Stimulated activated CD4-positive, alpha-beta T cell treated with anti-CD3 and anti-CD28 coated beads, Interleukin-12 subunit alpha, Interleukin-12 subunit beta, amount 100 ng/mL, for 24 hours (primary cell): ENCODE results near the gene PRRT4.

ENCODE experiments used
- DNase-seq, 2 experiments: peaks; one replicate each; pipeline ENCODE4 v3.0.0-alpha.2; 2020; ENCODE audit warnings: low read depth in 2 of 2

Gene PRRT4

GRCh38 chr7:128361411-128362379 is at the start of gene PRRT4:
Gene PRRT4 (minus strand): TSS chr7:128361690.
- DNase-seq = no peak

DNA sequence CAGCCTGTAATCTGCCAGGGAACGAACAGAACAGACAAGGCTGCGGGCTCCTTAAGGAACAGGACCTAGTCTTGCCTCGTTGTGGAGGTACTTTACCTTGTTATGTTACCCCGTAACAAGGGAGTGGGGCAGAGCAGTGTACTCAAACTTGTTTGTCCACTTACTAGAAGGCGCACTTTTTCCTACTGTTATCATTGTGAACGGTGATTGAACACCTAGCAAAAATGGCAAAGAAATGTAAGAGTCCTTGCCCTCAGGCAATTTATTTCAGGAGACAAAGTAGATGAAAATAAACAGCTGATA is 48.9 kb upstream of the PRRT4 start:
- DNase-seq = no peak

GRCh38 chr7:128409596-128410450 is 48.3 kb upstream of the PRRT4 start, which contains the start of gene IMPDH1:
Gene IMPDH1 (minus strand): TSS chr7:128409982. CDS start chr7:128409901, 81 bp downstream.
- peak; percentile 70 to 92 for DNase-seq

DNA sequence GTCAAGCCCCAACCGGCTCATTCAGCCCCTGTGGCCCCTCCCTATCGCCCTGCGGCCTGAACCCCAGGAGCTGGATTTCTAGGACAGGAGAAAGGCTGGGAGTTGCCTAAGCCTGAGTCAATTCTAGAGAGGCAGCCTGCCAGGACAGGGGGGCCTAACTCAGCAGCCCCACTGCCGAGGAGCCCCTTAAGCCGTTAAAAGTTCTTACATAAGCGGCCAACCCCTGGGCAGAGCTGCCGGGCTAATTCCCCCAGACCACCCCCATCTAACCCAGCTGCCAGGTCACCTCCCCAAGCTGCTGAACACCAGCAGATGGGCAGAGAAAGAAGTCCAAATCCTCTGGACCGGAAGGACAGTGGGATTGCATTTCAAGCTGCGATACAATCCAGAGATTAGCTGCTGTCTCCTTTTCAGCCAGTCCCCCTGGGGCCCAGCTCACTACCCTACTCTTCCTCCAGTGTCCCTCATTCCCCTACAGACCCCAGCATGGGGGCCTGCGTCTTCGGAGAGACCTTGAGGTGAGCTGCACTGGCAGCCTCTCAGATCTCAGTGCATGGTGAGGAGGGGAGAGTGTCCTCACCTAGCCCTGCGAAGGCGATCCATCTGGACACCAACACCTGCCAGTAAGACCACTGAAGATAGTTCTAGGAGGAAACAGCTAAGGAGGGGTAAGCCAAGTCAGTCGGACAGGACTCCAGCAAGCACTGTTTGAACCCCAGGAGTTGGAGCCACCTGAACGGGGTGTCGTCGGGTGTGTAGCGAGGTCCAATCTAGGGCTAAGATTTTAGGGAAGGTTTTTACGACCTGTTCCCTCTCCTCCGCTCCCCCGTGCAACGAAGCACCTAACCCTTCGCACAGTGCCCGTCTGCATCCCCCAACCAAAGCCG is 47.5 kb upstream of the PRRT4 start:
- DNase-seq = no peak

GRCh38 chr7:128407751-128408708 is 46.5 kb upstream of the PRRT4 start:
- no peak for DNase-seq

DNA sequence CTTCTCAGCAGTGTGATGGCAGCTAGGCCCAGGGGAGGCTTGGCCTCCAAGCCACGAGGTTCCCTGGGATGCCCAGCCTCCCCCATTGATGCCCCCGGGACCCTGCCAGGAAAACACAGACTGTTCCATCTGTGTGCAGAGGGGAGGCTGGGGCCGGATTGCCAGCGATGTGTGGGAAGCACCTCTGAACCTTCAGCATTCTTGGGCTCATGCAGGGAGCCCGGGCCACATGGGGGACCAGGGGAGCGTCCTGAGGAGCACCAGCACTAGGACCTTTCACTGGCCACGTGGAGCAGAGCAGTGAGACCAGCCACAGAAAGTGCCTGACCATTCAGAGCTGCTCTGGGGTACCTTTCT is 45.7 kb upstream of the PRRT4 start:
- DNase-seq = no peak

GRCh38 chr7:128406314-128407232 is 45.1 kb upstream of the PRRT4 start:
- no peak for DNase-seq

- peak in 1 of 2 experiments; percentile 48 for DNase-seq
These were observed 44.2 kb upstream of the PRRT4 start for GRCh38 chr7:128405471-128406313.

DNA sequence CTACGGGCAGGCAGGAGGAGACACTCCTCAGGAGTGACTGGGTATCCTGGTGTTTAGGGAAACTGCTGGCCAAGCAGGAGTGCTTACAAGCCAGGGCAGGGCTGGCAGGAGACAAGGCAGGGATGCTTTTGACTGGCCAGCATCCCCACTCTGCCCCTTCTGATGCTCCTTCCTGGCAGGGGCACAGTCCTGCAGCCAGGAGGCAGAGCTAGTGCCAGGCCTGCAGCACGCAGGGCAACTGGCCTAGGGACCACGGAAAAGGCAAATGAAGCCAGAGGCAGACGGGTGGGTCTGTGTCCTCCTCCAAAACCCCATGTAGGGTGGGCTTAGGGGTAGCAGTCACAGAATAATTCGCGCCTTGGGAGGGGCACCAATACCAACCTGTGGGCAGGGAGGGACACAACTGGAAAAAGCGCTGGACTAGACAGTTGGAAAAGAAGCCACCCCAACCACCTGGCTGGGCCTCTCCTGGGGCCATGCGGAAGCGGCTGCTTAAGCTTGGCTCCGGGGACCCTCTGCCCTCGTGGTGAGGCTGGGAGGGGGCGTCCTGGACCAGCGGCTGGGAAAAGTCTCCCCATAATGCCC is 43.5 kb upstream of the PRRT4 start:
- no peak for DNase-seq

DNA sequence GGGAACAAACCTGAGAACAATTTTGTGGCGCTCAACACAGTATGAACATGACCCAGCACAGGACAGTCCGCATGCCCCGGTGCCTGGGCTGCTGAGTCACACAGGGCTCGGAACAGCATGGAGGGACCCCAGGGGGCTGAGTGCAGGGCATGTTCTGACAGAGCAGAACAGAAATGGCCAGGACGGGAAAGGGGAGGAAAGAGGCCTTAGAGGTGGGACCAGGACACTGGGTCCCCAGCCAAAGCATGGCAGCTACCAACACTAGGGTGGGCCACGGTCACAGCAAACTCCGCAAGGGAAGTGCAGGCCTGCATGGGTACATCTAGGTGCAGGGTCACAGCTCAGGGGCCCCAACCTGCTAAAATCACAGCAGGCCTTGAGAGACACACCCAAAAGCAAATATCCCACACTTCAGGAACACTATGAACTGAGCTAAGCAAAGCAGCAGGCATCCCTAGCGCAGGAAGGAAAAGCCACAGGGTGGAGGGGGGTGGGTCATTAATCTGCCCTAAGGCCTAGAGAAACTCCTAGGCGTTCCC is 42.7 kb upstream of the PRRT4 start:
- no peak for DNase-seq

- DNase-seq = no peak
These were observed 42.2 kb upstream of the PRRT4 start for GRCh38 chr7:128403676-128404075.

DNA sequence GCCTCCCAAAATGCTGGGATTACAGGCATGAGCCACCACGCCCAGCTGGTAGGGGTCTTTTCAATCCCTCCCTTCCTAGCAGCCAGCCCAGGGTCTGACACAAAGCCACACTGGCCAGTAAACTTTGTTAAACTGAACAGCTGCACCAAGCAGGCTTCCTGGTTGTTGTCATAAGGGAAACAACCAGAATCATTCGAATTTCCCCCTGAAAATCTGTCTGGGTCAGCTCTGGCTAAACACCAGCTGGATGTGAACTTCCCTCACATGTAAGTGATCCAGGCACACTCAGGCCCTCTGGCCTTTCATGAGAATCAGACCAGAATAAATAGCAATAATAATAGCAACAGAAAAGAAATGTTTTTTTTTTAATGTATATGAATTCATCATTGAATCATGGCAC is 40.9 kb upstream of the PRRT4 start:
- DNase-seq = no peak

DNA sequence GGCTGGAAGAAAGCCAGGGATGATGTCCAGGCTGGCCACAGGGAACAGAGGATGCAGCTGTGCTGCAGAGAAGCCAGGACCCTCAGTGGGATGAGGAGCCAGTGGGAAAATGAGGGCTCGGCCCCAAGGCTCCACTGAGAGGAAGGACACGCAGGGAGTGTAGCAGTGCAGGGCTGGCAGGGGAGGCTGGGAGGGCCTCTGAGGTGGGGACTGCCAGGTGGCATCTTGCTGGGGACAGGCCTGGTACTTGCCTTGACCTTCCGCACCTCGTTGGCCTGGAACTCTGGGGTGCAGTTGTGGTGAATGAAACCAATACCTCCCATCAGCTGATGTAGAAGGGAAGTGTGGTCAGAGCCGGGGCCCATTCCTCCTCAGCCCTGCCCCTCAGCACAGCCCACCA is 39.1 kb upstream of the PRRT4 start:
- DNase-seq = no peak

DNA sequence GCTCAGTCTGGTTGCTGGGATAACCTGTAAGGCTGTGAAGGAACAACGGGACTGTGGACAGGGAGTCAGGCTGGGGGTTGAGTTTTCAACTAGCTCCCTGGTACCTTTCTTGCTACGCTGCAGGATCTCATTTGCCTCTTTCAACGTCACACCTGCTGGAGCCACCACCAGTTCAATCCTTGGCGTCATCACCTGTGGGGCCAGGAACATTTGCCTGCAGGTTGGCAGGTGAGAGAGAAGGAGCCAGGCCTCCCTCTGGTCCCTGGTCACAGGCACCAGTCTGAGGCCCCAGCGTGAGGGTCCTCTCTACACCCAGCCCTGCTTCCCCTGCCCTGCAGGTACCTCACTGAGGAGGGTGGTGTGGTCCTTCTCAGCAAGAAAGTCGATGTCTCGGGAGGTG is 38.5 kb upstream of the PRRT4 start:
- DNase-seq = no peak

DNA sequence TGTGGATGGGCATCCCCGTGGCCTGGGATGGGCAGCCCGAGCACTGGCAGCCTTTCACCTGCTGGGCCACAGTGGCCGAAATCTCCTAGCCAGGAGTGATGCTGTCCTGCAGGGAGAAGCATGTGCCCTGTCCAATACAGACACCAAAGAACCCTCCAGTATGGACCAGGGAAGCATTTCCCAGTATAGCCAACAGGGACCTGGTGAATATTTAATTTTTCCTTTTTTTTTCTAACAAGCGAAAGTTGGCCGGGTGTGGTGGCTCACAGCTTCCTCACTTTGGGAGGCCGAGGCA is 37.3 kb upstream of the PRRT4 start:
- no peak for DNase-seq

DNA sequence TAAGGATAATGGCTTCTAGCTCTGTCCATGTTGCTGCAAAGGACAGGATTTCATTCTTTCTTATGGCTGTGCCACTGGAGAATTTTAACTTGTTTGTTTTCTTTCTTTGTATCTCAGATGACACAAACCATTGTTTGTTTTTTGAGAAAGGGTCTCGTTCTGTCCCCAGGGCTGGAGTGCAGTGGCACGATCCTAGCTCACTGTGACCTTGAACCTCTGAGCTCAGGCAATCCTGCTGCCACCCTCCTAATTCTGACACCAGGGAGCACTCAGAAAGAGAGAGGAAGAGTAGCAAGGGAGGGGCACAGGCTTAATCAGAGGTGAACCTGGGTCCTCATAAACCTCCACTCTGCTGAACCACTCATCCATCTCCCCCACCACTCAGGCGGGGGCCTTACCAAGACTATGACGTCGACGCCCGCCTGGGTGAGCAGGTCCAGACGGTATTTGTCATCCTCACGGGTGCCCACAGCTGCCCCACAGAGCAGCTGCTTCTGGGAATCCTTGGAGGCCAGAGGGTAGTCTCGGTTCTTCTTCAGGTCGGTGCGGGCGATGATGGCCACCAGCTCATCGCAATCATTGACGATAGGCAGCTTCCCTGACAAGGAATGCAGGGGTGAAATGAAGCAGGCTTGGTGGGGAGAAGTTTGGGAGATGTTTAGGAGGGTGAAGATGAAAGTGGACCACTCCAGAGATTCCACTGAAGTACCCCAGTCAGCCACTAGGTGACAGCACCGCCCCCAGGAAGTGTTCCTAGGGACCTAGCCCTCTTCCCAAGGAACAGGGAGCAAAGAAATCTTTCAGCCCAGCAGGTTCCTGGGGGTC is 36.7 kb upstream of the PRRT4 start:
- DNase-seq = peak in 1 of 2 experiments; percentile 29

DNA sequence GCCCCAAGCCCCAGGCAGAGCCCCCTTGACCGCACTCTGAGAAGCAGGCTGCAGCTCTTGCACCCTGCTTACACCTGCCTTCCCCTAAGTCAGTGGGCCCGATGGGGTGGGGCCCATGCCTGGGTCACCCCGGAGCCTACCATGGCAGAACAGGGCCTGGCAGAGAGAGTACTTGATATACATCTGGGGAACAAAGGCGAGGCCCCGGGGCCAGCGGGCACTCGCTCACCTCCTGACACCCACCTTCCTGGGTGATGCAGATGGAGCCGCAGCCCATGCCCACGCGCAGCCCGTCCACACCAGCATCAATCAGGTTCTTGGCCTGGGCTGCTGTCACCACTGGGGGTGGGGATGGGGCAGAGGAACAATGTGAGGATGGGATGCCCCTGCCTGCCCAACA is 34.9 kb upstream of the PRRT4 start:
- no peak for DNase-seq
